GM12872 (cell line): ENCODE results near the gene DENND6A.

Source experiments
- CTCF ChIP-seq: IDR thresholded peaks from 3 replicates; pipeline ENCODE4 v1.5.1; 2011; ENCODE audit warnings: low read depth, mild to moderate bottlenecking, low read length, moderate library complexity; ENCODE audit not compliant: insufficient read depth

The DENND6A gene

GRCh38 chr3:57624801-57625200, 68.1 kb downstream of the DENND6A start:
- no peak for TF ChIP-seq CTCF

GRCh38 chr3:57622362-57622761, 70.5 kb downstream of the DENND6A start:
- TF ChIP-seq CTCF = no peak

- no peak for TF ChIP-seq CTCF
Observed at GRCh38 chr3:57617739-57618138, 75.1 kb downstream of the DENND6A start.

- TF ChIP-seq CTCF = no peak
Observed at GRCh38 chr3:57616233-57616632, 76.6 kb downstream of the DENND6A start.

GRCh38 chr3:57605683-57606082, 87.2 kb downstream of the DENND6A start:
- no peak for TF ChIP-seq CTCF

- TF ChIP-seq CTCF = no peak
Observed at GRCh38 chr3:57604971-57605370, 87.9 kb downstream of the DENND6A start.

GRCh38 chr3:57600195-57600594, 92.7 kb downstream of the DENND6A start:
- TF ChIP-seq CTCF = no peak
